A549 (cell line): ENCODE measurements around the gene TRPC3. TPM values are rescaled to one million over a fixed set of nuclear protein-coding genes. Genes with fewer than 3 reads are reported as not detected.
A peak's percentile ranks its signal among the peaks of the same experiment; 100 is the strongest.

ENCODE experiments used
- ATAC-seq, 2 experiments: fragments of 200-7000 bp in 1 of 2; fragments of >200 bp in 1 of 2; cut with Nextera tagmentation in 1 of 2; cut with Tn5 transposase in 1 of 2; 3 replicates each; pipeline versions ENCODE4 v1.8.0 to v1.9.1; 2018 to 2020; ENCODE audit warnings: mild to moderate bottlenecking in 1 of 2, moderate library complexity in 1 of 2
- CTCF ChIA-PET: fragments of 300-600 bp; sonication (Branson Sonifier 250); formaldehyde crosslinking; extraction: SDS; loops from one replicate; lab custom pipeline; 2021; ENCODE audit warnings: antibody characterized with exemption, inconsistent platforms; lab: Yijun Ruan, JAX
- POLR2A ChIA-PET: fragments of 350-600 bp; formaldehyde crosslinking; extraction: SDS; loops from one replicate; lab custom pipeline; 2021; ENCODE audit warnings: antibody characterized with exemption, inconsistent platforms; lab: Yijun Ruan, JAX
- DNase-seq, 2 experiments: peaks; one replicate each; pipeline versions ENCODE4 v3.0.0 to v3.0.0-alpha.2; 2011 to 2016; ENCODE audit warnings: low read depth in 1 of 2, low spot score in 1 of 2
- FAIRE-seq: peaks from 2 replicates; lab custom pipeline; 2011; peaks lifted over from hg19 to GRCh38; lab: Jason Lieb, UNC
- H3K27ac ChIP-seq, 2 experiments: fragments of >200 bp; sonication (Bioruptor Twin); formaldehyde crosslinking; 3 replicates each; pipeline ENCODE4 v1.5.1; 2016 to 2017
- H3K4me1 ChIP-seq: fragments of >200 bp; sonication (Bioruptor Twin); formaldehyde crosslinking; 3 replicates; pipeline ENCODE4 v1.6.1; 2016
- H3K4me2 ChIP-seq: fragments of >200 bp; sonication (Bioruptor Twin); formaldehyde crosslinking; 3 replicates; pipeline ENCODE4 v1.6.1; 2016
- H3K4me3 ChIP-seq: fragments of >200 bp; sonication (Bioruptor Twin); formaldehyde crosslinking; 3 replicates; pipeline ENCODE4 v1.5.1; 2016
- H3K9me3 ChIP-seq: fragments of >200 bp; sonication (Bioruptor Twin); formaldehyde crosslinking; 3 replicates; pipeline ENCODE4 v1.6.1; 2016
- BHLHE40 ChIP-seq: IDR thresholded peaks from 2 replicates; pipeline ENCODE4 v1.6.1; 2012; ENCODE audit warnings: low read depth, low read length, inconsistent platforms
- CBX2 ChIP-seq: fragments of 200-600 bp; sonication (generic); IDR thresholded peaks from 2 replicates; pipeline ENCODE4 v1.6.1; 2016; ENCODE audit warnings: low read depth, mild to moderate bottlenecking, borderline replicate concordance
- CBX8 ChIP-seq: fragments of 200-600 bp; sonication (generic); IDR thresholded peaks from 2 replicates; pipeline ENCODE4 v1.6.1; 2016
- EHMT2 ChIP-seq: fragments of 200-600 bp; sonication (generic); IDR thresholded peaks from 2 replicates; pipeline ENCODE4 v1.6.1; 2016; ENCODE audit warnings: antibody characterized with exemption, low read depth, mild to moderate bottlenecking, moderate library complexity
- ESRRA ChIP-seq: fragments of 150-350 bp; IDR thresholded peaks from 2 replicates; pipeline ENCODE4 v1.6.1; 2014; ENCODE audit warnings: mild to moderate bottlenecking, low read length, borderline replicate concordance
- FOSB ChIP-seq: fragments of 250-450 bp; sonication (Bioruptor Pico); IDR thresholded peaks from 2 replicates; pipeline ENCODE4 v1.5.0; 2020; ENCODE audit warnings: mild to moderate bottlenecking, moderate library complexity
- GATA3 ChIP-seq: IDR thresholded peaks from 2 replicates; pipeline ENCODE4 v1.6.1; 2012; ENCODE audit warnings: borderline replicate concordance
- HEYL ChIP-seq: fragments of 250-450 bp; sonication (Bioruptor Pico); IDR thresholded peaks from 2 replicates; pipeline ENCODE4 v1.8.0; 2021; ENCODE audit warnings: mild to moderate bottlenecking, moderate library complexity
- HOXB5 ChIP-seq: fragments of 250-450 bp; sonication (Bioruptor Pico); IDR thresholded peaks from 2 replicates; pipeline ENCODE4 v1.5.0; 2020; ENCODE audit warnings: mild to moderate bottlenecking, moderate library complexity
- JUN ChIP-seq, 2 experiments: fragments of >200 bp; sonication (Bioruptor Twin); formaldehyde crosslinking; IDR thresholded peaks; 2 replicates in 1 of 2; 3 replicates in 1 of 2; pipeline ENCODE4 v1.6.1; 2016 to 2017
- JUNB ChIP-seq: fragments of >200 bp; sonication (Bioruptor Twin); formaldehyde crosslinking; IDR thresholded peaks from 2 replicates; pipeline ENCODE4 v1.6.1; 2016
- MAZ ChIP-seq: fragments of 150-350 bp; IDR thresholded peaks from 2 replicates; pipeline ENCODE4 v1.6.1; 2014; ENCODE audit warnings: antibody characterized with exemption, low read depth, low read length, borderline replicate concordance
- MYC ChIP-seq: IDR thresholded peaks from 2 replicates; pipeline ENCODE4 v1.6.1; 2012; ENCODE audit warnings: mild to moderate bottlenecking, inconsistent platforms, low read length, improper control_type of control experiment, borderline replicate concordance
- NPAS2 ChIP-seq: fragments of 250-450 bp; sonication (Bioruptor Pico); IDR thresholded peaks from 2 replicates; pipeline ENCODE4 v1.8.0; 2022; ENCODE audit warnings: mild to moderate bottlenecking, moderate library complexity, borderline replicate concordance
- NR3C1 ChIP-seq: fragments of >200 bp; sonication (Bioruptor Twin); formaldehyde crosslinking; IDR thresholded peaks from 3 replicates; pipeline ENCODE4 v1.6.1; 2017
- POLR2A ChIP-seq: IDR thresholded peaks from 2 replicates; pipeline ENCODE4 v1.6.1; 2012; ENCODE audit warnings: mild to moderate bottlenecking, low read length
- POLR2AphosphoS2 ChIP-seq: conservative IDR thresholded peaks from 2 replicates; pipeline ENCODE4 v1.6.1; 2012; ENCODE audit warnings: low read length, improper control_type of control experiment, inconsistent platforms
- RARB ChIP-seq: fragments of 250-450 bp; sonication (Bioruptor Pico); IDR thresholded peaks from 2 replicates; pipeline ENCODE4 v1.8.0; 2021; ENCODE audit warnings: mild to moderate bottlenecking, moderate library complexity
- RCOR1 ChIP-seq: fragments of 150-350 bp; IDR thresholded peaks from 2 replicates; pipeline ENCODE4 v1.6.1; 2014; ENCODE audit warnings: antibody characterized with exemption, low read length, low read depth
- ZNF302 ChIP-seq: fragments of 250-450 bp; sonication (Bioruptor Pico); IDR thresholded peaks from 2 replicates; pipeline ENCODE4 v1.9.0; 2021; ENCODE audit warnings: inconsistent platforms, mild to moderate bottlenecking, moderate library complexity
- ZSCAN20 ChIP-seq: fragments of 250-450 bp; sonication (Bioruptor Pico); IDR thresholded peaks from 2 replicates; pipeline ENCODE4 v1.8.0; 2022; ENCODE audit warnings: mild to moderate bottlenecking, moderate library complexity
- WGBS: methylation state at CpG from one replicate; pipeline ENCODE4 v1.1.6; 2017; ENCODE audit errors: missing lambda C conversion rate; 5-methylcytosine and 5-hydroxymethylcytosine counted together
- polyA plus RNA-seq, 4 experiments: library from polyadenylated mRNA; depleted of rRNA in 3 of 4; stranded (reverse); fragments of >200 nt; fragmentation: RNase III in 1 of 4; extraction: RNeasy Plus Mini Kit Qiagen cat#74134 plus additional on column Dnase treatment in 1 of 4; gene quantifications; 2 replicates in 3 of 4; 3 replicates in 1 of 4; pipeline ENCODE4 v1.2.3, GENCODE V29; 2011 to 2017
- TF ChIP-seq, protein P1 (sequence below): fragments of 200-600 bp; sonication (generic); IDR thresholded peaks from 2 replicates; pipeline ENCODE4 v1.6.1; 2016; ENCODE audit warnings: antibody characterized with exemption, mild to moderate bottlenecking, moderate library complexity
- TF ChIP-seq, protein P2 (sequence below): fragments of >200 bp; sonication (Bioruptor Twin); formaldehyde crosslinking; IDR thresholded peaks from 3 replicates; pipeline ENCODE4 v1.6.1; 2016
- TF ChIP-seq, protein P3 (sequence below): fragments of >200 bp; sonication (Bioruptor Twin); formaldehyde crosslinking; IDR thresholded peaks from 3 replicates; pipeline ENCODE4 v1.5.1; 2016

Gene TRPC3
- polyA plus RNA-seq, 2 of the 4 experiments (the other 2 are of a cell fraction) = 0.03 to 0.04 TPM

DNA sequence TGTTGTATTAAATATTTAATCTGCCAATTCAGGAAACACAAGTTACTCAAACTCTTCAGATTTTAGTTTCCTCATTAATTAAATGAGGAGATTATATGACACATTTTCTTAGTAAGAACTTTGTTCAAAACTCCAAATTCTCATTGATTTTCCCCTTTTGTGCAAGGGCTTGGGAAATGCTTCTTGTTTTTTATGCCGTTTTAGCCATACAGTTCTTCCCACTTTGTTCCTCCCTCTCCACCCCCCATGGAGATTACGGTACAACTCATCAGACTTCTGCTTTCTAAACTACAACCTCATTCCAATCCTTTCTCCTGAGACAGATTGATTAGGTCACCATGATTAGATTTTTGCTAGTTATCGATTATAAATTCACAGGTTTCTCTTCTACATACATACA lies 70.7 kb downstream of the TRPC3 start:
- no peak overlapping the region for H3K27ac ChIP-seq
- H3K4me3 ChIP-seq = no peak overlapping the region
- H3K9me3 ChIP-seq = no peaks in the 10 kb centered on the region
- no peak for DNase-seq
- no peak for FAIRE-seq
- ATAC-seq = no peak
- no peaks in the 10 kb centered on the region for H3K4me1 ChIP-seq
- WGBS = 27% methylated on average over 3 of the region's 3 CpGs
- ChIA-PET CTCF (no interaction called here), POLR2A (no interaction called here)
- H3K4me2 ChIP-seq = no peak overlapping the region
- no peak for TF ChIP-seq ZSCAN20 (CRISPR knock-in tag)
- TF ChIP-seq, protein P1, sequence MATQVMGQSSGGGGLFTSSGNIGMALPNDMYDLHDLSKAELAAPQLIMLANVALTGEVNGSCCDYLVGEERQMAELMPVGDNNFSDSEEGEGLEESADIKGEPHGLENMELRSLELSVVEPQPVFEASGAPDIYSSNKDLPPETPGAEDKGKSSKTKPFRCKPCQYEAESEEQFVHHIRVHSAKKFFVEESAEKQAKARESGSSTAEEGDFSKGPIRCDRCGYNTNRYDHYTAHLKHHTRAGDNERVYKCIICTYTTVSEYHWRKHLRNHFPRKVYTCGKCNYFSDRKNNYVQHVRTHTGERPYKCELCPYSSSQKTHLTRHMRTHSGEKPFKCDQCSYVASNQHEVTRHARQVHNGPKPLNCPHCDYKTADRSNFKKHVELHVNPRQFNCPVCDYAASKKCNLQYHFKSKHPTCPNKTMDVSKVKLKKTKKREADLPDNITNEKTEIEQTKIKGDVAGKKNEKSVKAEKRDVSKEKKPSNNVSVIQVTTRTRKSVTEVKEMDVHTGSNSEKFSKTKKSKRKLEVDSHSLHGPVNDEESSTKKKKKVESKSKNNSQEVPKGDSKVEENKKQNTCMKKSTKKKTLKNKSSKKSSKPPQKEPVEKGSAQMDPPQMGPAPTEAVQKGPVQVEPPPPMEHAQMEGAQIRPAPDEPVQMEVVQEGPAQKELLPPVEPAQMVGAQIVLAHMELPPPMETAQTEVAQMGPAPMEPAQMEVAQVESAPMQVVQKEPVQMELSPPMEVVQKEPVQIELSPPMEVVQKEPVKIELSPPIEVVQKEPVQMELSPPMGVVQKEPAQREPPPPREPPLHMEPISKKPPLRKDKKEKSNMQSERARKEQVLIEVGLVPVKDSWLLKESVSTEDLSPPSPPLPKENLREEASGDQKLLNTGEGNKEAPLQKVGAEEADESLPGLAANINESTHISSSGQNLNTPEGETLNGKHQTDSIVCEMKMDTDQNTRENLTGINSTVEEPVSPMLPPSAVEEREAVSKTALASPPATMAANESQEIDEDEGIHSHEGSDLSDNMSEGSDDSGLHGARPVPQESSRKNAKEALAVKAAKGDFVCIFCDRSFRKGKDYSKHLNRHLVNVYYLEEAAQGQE = no peak
- no peak for TF ChIP-seq NR3C1
- no peak for TF ChIP-seq NPAS2 (CRISPR knock-in tag)
- no peak for TF ChIP-seq GATA3
- TF ChIP-seq CBX8 = no peak
- TF ChIP-seq MAZ = no peak
- TF ChIP-seq FOSB = no peak
- TF ChIP-seq POLR2AphosphoS2 = no peak
- no peak for TF ChIP-seq JUN (IDR thresholded peaks at IDR 0.05)
- TF ChIP-seq CBX2 = no peak
- no peak for TF ChIP-seq EHMT2
- no peak for TF ChIP-seq BHLHE40
- TF ChIP-seq RCOR1 = no peak
- TF ChIP-seq ZNF302 = no peak
- TF ChIP-seq ESRRA = no peak
- TF ChIP-seq, protein P2, sequence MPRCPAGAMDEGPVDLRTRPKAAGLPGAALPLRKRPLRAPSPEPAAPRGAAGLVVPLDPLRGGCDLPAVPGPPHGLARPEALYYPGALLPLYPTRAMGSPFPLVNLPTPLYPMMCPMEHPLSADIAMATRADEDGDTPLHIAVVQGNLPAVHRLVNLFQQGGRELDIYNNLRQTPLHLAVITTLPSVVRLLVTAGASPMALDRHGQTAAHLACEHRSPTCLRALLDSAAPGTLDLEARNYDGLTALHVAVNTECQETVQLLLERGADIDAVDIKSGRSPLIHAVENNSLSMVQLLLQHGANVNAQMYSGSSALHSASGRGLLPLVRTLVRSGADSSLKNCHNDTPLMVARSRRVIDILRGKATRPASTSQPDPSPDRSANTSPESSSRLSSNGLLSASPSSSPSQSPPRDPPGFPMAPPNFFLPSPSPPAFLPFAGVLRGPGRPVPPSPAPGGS = no peak
- TF ChIP-seq RARB (CRISPR knock-in tag) = no peak
- TF ChIP-seq, all 56 proteins: peak for 0

DNA sequence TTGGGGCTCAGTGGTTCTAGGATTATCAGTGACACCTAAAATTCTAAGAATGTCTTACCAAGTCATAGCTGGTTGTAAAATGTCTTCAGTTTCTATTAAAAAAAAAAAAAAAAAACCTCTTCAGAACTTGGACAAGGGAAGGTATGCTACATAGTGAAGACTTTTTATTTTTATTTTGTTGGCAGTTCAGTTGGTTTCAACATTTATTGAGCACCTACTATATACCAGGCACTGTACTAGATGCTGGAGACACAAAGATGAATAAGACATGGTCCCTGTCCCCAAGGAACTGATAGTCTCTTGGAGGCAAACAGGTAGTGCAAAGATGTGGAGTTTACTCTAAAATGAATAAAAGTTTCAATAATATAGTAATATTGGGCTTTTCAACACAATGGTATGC lies 72.7 kb downstream of the TRPC3 start:
- FAIRE-seq = no peak
- Histone ChIP-seq H3K4me3 (no peak overlapping the region), H3K27ac (no peak overlapping the region), H3K4me2 (no peak overlapping the region), H3K4me1 (no peaks in the 10 kb centered on the region), H3K9me3 (no peaks in the 10 kb centered on the region)
- DNase-seq = no peak
- TF ChIP-seq POLR2AphosphoS2 = no peak
- no peak for TF ChIP-seq ZNF302
- no peak for TF ChIP-seq CBX8
- TF ChIP-seq HOXB5 (CRISPR knock-in tag) = no peak
- no peak for ATAC-seq
- ChIA-PET CTCF (interaction anchor here (0.7 to 1.2 kb wide), 2 partner anchors 21 to 1099 kb away, joined by 3 read pairs; no protein-coding TSS in a partner anchor), POLR2A (no interaction called here)

DNA sequence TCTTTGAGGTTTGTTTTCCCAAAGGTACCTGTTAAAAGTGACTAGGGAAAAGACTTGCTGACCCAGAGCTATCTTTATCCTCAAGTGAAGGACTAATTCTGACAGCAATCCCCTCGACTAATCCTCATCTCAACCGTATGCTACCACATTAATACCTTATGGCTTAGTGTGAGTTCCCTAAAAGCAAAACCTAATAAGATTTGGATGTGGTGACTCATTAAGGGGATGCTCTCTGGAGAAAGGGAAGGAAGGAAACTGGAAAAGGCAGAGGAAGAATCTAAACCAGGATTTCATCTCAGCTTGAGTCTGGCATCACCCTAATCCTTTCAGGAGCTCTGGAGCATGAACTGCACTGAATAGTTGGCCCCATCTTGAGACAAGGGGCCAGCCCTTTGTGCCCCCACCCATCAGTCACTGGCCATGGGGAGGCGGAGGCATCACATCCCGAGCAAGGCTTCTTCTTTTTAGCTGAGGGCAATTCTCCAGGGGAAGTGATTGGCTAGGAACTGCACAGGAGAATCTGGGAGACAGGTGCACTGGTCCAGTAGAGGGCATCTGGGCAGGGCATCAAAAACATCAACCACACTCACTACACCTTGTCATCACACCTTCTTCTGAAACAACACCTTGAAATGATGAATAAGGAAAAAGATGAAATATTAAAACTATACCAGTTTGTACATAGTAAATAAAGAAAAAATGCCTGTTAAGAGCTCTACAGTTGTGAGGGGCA lies 74.7 kb downstream of the TRPC3 start:
- Histone ChIP-seq H3K4me1 (no peaks in the 10 kb centered on the region), H3K27ac (no peak overlapping the region), H3K4me3 (no peak overlapping the region), H3K4me2 (no peak overlapping the region), H3K9me3 (no peaks in the 10 kb centered on the region)
- POLR2A ChIA-PET = no interaction called here
- 25% methylated on average over 4 of the region's 4 CpGs for WGBS
- DNase-seq (no peak), ATAC-seq (peak in 1 of 2 experiments; percentile 34; a peak in 2 of 6 replicates), FAIRE-seq (no peak)
- CTCF ChIA-PET = no interaction called here
- TF ChIP-seq HEYL (CRISPR knock-in tag) (no peak), POLR2A (no peak), HOXB5 (CRISPR knock-in tag) (no peak), MYC (no peak), JUNB (no peak), BHLHE40 (no peak)
- TF ChIP-seq, protein P3, sequence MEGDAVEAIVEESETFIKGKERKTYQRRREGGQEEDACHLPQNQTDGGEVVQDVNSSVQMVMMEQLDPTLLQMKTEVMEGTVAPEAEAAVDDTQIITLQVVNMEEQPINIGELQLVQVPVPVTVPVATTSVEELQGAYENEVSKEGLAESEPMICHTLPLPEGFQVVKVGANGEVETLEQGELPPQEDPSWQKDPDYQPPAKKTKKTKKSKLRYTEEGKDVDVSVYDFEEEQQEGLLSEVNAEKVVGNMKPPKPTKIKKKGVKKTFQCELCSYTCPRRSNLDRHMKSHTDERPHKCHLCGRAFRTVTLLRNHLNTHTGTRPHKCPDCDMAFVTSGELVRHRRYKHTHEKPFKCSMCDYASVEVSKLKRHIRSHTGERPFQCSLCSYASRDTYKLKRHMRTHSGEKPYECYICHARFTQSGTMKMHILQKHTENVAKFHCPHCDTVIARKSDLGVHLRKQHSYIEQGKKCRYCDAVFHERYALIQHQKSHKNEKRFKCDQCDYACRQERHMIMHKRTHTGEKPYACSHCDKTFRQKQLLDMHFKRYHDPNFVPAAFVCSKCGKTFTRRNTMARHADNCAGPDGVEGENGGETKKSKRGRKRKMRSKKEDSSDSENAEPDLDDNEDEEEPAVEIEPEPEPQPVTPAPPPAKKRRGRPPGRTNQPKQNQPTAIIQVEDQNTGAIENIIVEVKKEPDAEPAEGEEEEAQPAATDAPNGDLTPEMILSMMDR = no peak
